Astrocyte (in vitro differentiated cells and primary cell): ENCODE data around the gene ZFP36L2. TPM values are rescaled to one million over a fixed set of nuclear protein-coding genes. Genes with fewer than 3 reads are reported as not detected.

Source experiments
- DNase-seq: peaks from one replicate; pipeline ENCODE4 v3.0.0-alpha.2; 2010; ENCODE audit warnings: low read depth
- FAIRE-seq: peaks from 2 replicates; lab custom pipeline; 2011; peaks lifted over from hg19 to GRCh38; lab: Jason Lieb, UNC
- H2AFZ ChIP-seq: 2 replicates; pipeline ENCODE4 v1.6.0; 2012; ENCODE audit warnings: low read depth, low read length, inconsistent platforms
- H3K27ac ChIP-seq: 2 replicates; pipeline ENCODE4 v1.5.1; 2011; ENCODE audit warnings: low read depth, low read length, inconsistent platforms
- H3K27me3 ChIP-seq: 2 replicates; pipeline ENCODE4 v1.6.0; 2011; ENCODE audit warnings: low read length, inconsistent platforms; ENCODE audit not compliant: insufficient read depth
- H3K36me3 ChIP-seq: 2 replicates; pipeline ENCODE4 v1.5.1; 2011; ENCODE audit warnings: low read length, inconsistent platforms; ENCODE audit not compliant: insufficient read depth
- H3K4me1 ChIP-seq: 2 replicates; pipeline ENCODE4 v1.5.1; 2011; ENCODE audit warnings: low read length, inconsistent platforms; ENCODE audit not compliant: insufficient read depth
- H3K4me2 ChIP-seq: 2 replicates; pipeline ENCODE4 v1.6.0; 2012; ENCODE audit warnings: low read length, inconsistent platforms
- H3K4me3 ChIP-seq: 2 replicates; pipeline ENCODE4 v1.5.1; 2011; ENCODE audit warnings: low read depth, mild to moderate bottlenecking, low read length, inconsistent platforms; ENCODE audit not compliant: insufficient read depth
- H3K79me2 ChIP-seq: 2 replicates; pipeline ENCODE4 v1.6.0; 2012; ENCODE audit warnings: mild to moderate bottlenecking, low read length, inconsistent platforms; ENCODE audit not compliant: insufficient read depth
- H3K9ac ChIP-seq: 2 replicates; pipeline ENCODE4 v1.6.0; 2012; ENCODE audit warnings: mild to moderate bottlenecking, low read length, inconsistent platforms
- H3K9me3 ChIP-seq: 2 replicates; pipeline ENCODE4 v1.5.1; 2012; ENCODE audit warnings: low read depth, mild to moderate bottlenecking, low read length, inconsistent platforms; ENCODE audit not compliant: insufficient read depth
- H4K20me1 ChIP-seq: 2 replicates; pipeline ENCODE4 v1.6.0; 2012; ENCODE audit warnings: low read length, inconsistent platforms; ENCODE audit not compliant: insufficient read depth
- H3K27ac Mint-ChIP-seq: one replicate; pipeline ENCODE4 v1.8.0; 2021; ENCODE audit warnings: mild to moderate bottlenecking, mixed read lengths; ENCODE audit not compliant: unreplicated experiment
- H3K27me3 Mint-ChIP-seq: one replicate; pipeline ENCODE4 v1.8.0; 2021; ENCODE audit warnings: low read depth, mixed read lengths; ENCODE audit not compliant: unreplicated experiment
- H3K36me3 Mint-ChIP-seq: one replicate; pipeline ENCODE4 v1.8.0; 2021; ENCODE audit warnings: low read depth, mixed read lengths; ENCODE audit not compliant: unreplicated experiment
- H3K4me1 Mint-ChIP-seq: one replicate; pipeline ENCODE4 v1.8.0; 2021; ENCODE audit warnings: low read depth, mixed read lengths; ENCODE audit not compliant: unreplicated experiment
- H3K4me3 Mint-ChIP-seq: one replicate; pipeline ENCODE4 v1.8.0; 2021; ENCODE audit warnings: mild to moderate bottlenecking, moderate library complexity, mixed read lengths; ENCODE audit not compliant: unreplicated experiment
- H3K9me3 Mint-ChIP-seq: one replicate; pipeline ENCODE4 v1.8.0; 2021; ENCODE audit warnings: mild to moderate bottlenecking, mixed read lengths; ENCODE audit not compliant: unreplicated experiment
- CTCF ChIP-seq: IDR thresholded peaks from 2 replicates; pipeline ENCODE4 v1.5.1; 2011; ENCODE audit warnings: low read depth, mild to moderate bottlenecking, inconsistent platforms, low read length, moderate library complexity; ENCODE audit not compliant: insufficient read depth
- EZH2 ChIP-seq: IDR thresholded peaks from 2 replicates; pipeline ENCODE4 v1.6.1; 2012; ENCODE audit warnings: mild to moderate bottlenecking, low read length, inconsistent platforms; ENCODE audit not compliant: insufficient read depth
- total RNA-seq: library from RNA; stranded (reverse); gene quantifications from 2 replicates; pipeline ENCODE4 v1.2.1, GENCODE V29; 2021

ZFP36L2 gene
- total RNA-seq, 1 donor from 2014 or later: 49.5 TPM

GRCh38 chr2:43268066-43268953, 41.9 kb upstream of the ZFP36L2 start:
- Histone ChIP-seq H3K36me3 (no peaks in the 10 kb centered on the region), H4K20me1 (peaks cover 9% of the 10 kb centered on the region), H3K4me3 (no peak overlapping the region), H3K4me1 (peaks cover 23% of the 10 kb centered on the region), H2AFZ (no peak overlapping the region), H3K79me2 (no peaks in the 10 kb centered on the region), H3K9ac (peak overlapping the region; percentile 72), H3K4me2 (peak overlapping the region; percentile 76), H3K27me3 (no peaks in the 10 kb centered on the region), H3K27ac (peak overlapping the region; percentile 69), H3K9me3 (no peaks in the 10 kb centered on the region)
- H3K4me1 Mint-ChIP-seq: peaks cover 45% of the 10 kb centered on the region
- H3K27ac Mint-ChIP-seq: peak overlapping the region; percentile 96
- DNase-seq: no peak
- H3K9me3 Mint-ChIP-seq: no peaks in the 10 kb centered on the region
- no peak for FAIRE-seq
- H3K4me3 Mint-ChIP-seq: no peak overlapping the region
- H3K27me3 Mint-ChIP-seq: no peaks in the 10 kb centered on the region
- peaks cover 6% of the 10 kb centered on the region for H3K36me3 Mint-ChIP-seq
- TF ChIP-seq EZH2 (no peak), CTCF (no peak)

GRCh38 chr2:43267381-43267780, 41.0 kb upstream of the ZFP36L2 start:
- FAIRE-seq: no peak

More at GRCh38 chr2:43267381-43267780, 41.0 kb upstream of the ZFP36L2 start:
- no peaks in the 10 kb centered on the region for H3K36me3 ChIP-seq
- H4K20me1 ChIP-seq: peaks cover 9% of the 10 kb centered on the region
- Mint-ChIP-seq H3K4me1 (peaks cover 48% of the 10 kb centered on the region), H3K27ac (no peak overlapping the region), H3K4me3 (no peak overlapping the region), H3K36me3 (peaks cover 8% of the 10 kb centered on the region), H3K9me3 (no peaks in the 10 kb centered on the region), H3K27me3 (no peaks in the 10 kb centered on the region)
- H3K4me2 ChIP-seq: no peak overlapping the region
- H3K27ac ChIP-seq: no peak overlapping the region
- H3K27me3 ChIP-seq: no peaks in the 10 kb centered on the region
- H3K79me2 ChIP-seq: no peaks in the 10 kb centered on the region
- peaks cover 19% of the 10 kb centered on the region for H3K4me1 ChIP-seq
- no peak for DNase-seq
- H3K4me3 ChIP-seq: no peak overlapping the region
- TF ChIP-seq CTCF: no peak
- no peak for TF ChIP-seq EZH2
- H3K9me3 ChIP-seq: no peaks in the 10 kb centered on the region
- no peak overlapping the region for H2AFZ ChIP-seq
- no peak overlapping the region for H3K9ac ChIP-seq
